SJSA1 (cell line): ENCODE results near the gene SCFD2. TPM values are rescaled to one million over a fixed set of nuclear protein-coding genes. Genes with fewer than 3 reads are reported as not detected.

Source experiments
- DNase-seq, 2 experiments: peaks; one replicate each; pipeline ENCODE4 v3.0.0-alpha.2; 2015 to 2020; ENCODE audit warnings: low spot score in 2 of 2, low read depth in 1 of 2
- H3K27ac ChIP-seq: fragments of 250-450 bp; sonication (Bioruptor Pico); 2 replicates; pipeline ENCODE4 v1.5.1; 2020; ENCODE audit warnings: mild to moderate bottlenecking, moderate library complexity
- H3K27me3 ChIP-seq: fragments of 250-450 bp; sonication (Bioruptor Pico); replicated peaks from 2 replicates; pipeline ENCODE4 v1.5.1; 2020; ENCODE audit warnings: mild to moderate bottlenecking, moderate library complexity
- H3K36me3 ChIP-seq: fragments of 250-450 bp; sonication (Bioruptor Pico); 2 replicates; pipeline ENCODE4 v1.5.1; 2020; ENCODE audit warnings: mild to moderate bottlenecking
- H3K4me1 ChIP-seq: fragments of 250-450 bp; sonication (Bioruptor Pico); replicated peaks from 2 replicates; pipeline ENCODE4 v1.6.1; 2021; ENCODE audit warnings: mild to moderate bottlenecking
- H3K4me3 ChIP-seq: fragments of 250-450 bp; sonication (Bioruptor Pico); 2 replicates; pipeline ENCODE4 v1.5.1; 2020; ENCODE audit warnings: mild to moderate bottlenecking
- H3K9me3 ChIP-seq: fragments of 250-450 bp; sonication (Bioruptor Pico); replicated peaks from 2 replicates; pipeline ENCODE4 v1.5.1; 2020; ENCODE audit warnings: mild to moderate bottlenecking
- total RNA-seq: library from RNA; depleted of rRNA; stranded (reverse); fragments of >200 nt; shearing (Covaris generic); gene quantifications from 2 replicates; pipeline ENCODE4 v1.2.3, GENCODE V29; 2014

Gene SCFD2
- total RNA-seq, 1 experiment from 2014 or later: 18.5 TPM

- Histone ChIP-seq H3K9me3 (no peaks in the 10 kb centered on the region), H3K4me3 (no peak overlapping the region), H3K4me1 (peaks cover 10% of the 10 kb centered on the region; the same call in 1 of the 2 replicates), H3K36me3 (0 out of 2 replicates have a peak, but pooled peaks cover 2% of the 10 kb centered on the region), H3K27me3 (no peaks in the 10 kb centered on the region; the same call in 1 of the 2 replicates), H3K27ac (no peak overlapping the region)
- DNase-seq: no peak
Observed at GRCh38 chr4:52868133-52868532, 497.7 kb downstream of the SCFD2 start.

GRCh38 chr4:52867163-52867562 lies 498.7 kb downstream of the SCFD2 start:
- DNase-seq: no peak
- Histone ChIP-seq H3K36me3 (0 out of 2 replicates have a peak, but pooled peaks cover 2% of the 10 kb centered on the region), H3K9me3 (0 out of 2 replicates have a peak, but pooled peaks cover 3% of the 10 kb centered on the region), H3K27ac (no peak overlapping the region), H3K4me1 (peaks cover 17% of the 10 kb centered on the region), H3K4me3 (no peak overlapping the region), H3K27me3 (peaks cover 7% of the 10 kb centered on the region; the same call in 1 of the 2 replicates)

- Histone ChIP-seq H3K9me3 (0 out of 2 replicates have a peak, but pooled peaks cover 3% of the 10 kb centered on the region), H3K27me3 (peaks cover 7% of the 10 kb centered on the region; the same call in 1 of the 2 replicates), H3K4me1 (peaks cover 19% of the 10 kb centered on the region), H3K4me3 (no peak overlapping the region), H3K27ac (no peak overlapping the region), H3K36me3 (0 out of 2 replicates have a peak, but pooled peaks cover 2% of the 10 kb centered on the region)
- no peak for DNase-seq
Observed at GRCh38 chr4:52866734-52867133, 499.1 kb downstream of the SCFD2 start.

GRCh38 chr4:52865300-52865699 lies 500.6 kb downstream of the SCFD2 start:
- Histone ChIP-seq H3K4me1 (peaks cover 22% of the 10 kb centered on the region), H3K9me3 (0 out of 2 replicates have a peak, but pooled peaks cover 3% of the 10 kb centered on the region), H3K36me3 (no peaks in the 10 kb centered on the region), H3K27me3 (peaks cover 7% of the 10 kb centered on the region; the same call in 1 of the 2 replicates), H3K27ac (no peak overlapping the region), H3K4me3 (no peak overlapping the region)
- DNase-seq: no peak

- Histone ChIP-seq H3K27ac (no peak overlapping the region), H3K27me3 (peaks cover 7% of the 10 kb centered on the region; the same call in 1 of the 2 replicates), H3K4me3 (no peak overlapping the region), H3K9me3 (0 out of 2 replicates have a peak, but pooled peaks cover 3% of the 10 kb centered on the region), H3K4me1 (peaks cover 22% of the 10 kb centered on the region), H3K36me3 (no peaks in the 10 kb centered on the region)
- DNase-seq: peak in 1 of 2 experiments; percentile 7
Observed at GRCh38 chr4:52864793-52865192, 501.1 kb downstream of the SCFD2 start.

GRCh38 chr4:52863324-52863723 lies 502.5 kb downstream of the SCFD2 start:
- Histone ChIP-seq H3K27me3 (peaks cover 7% of the 10 kb centered on the region; the same call in 1 of the 2 replicates), H3K4me3 (no peak overlapping the region), H3K36me3 (no peaks in the 10 kb centered on the region), H3K9me3 (peaks cover 3% of the 10 kb centered on the region; the same call in 1 of the 2 replicates), H3K4me1 (peaks cover 22% of the 10 kb centered on the region), H3K27ac (no peak overlapping the region)
- DNase-seq: no peak

GRCh38 chr4:52862639-52863161 lies 503.2 kb downstream of the SCFD2 start:
- Histone ChIP-seq H3K27ac (no peak overlapping the region), H3K36me3 (no peaks in the 10 kb centered on the region), H3K4me1 (peaks cover 22% of the 10 kb centered on the region), H3K9me3 (peaks cover 3% of the 10 kb centered on the region; the same call in 1 of the 2 replicates), H3K27me3 (peaks cover 7% of the 10 kb centered on the region; the same call in 1 of the 2 replicates), H3K4me3 (peak overlapping the region; percentile 51)
- no peak for DNase-seq

GRCh38 chr4:52861879-52862616 lies 503.8 kb downstream of the SCFD2 start, which contains the start of gene RASL11B:
Gene RASL11B (plus strand): TSS chr4:52862317. CDS start chr4:52862508, 191 bp downstream.
- DNase-seq: peak; percentile 74 to 79
- peaks cover 22% of the 10 kb centered on the region for H3K4me1 ChIP-seq
- H3K9me3 ChIP-seq: peaks cover 3% of the 10 kb centered on the region; the same call in 1 of the 2 replicates
- no peaks in the 10 kb centered on the region for H3K36me3 ChIP-seq
- peaks cover 7% of the 10 kb centered on the region; the same call in 1 of the 2 replicates for H3K27me3 ChIP-seq
- H3K4me3 ChIP-seq: peak within 1 kb of the TSS; percentile 51
- H3K27ac ChIP-seq: no peak within 1 kb of the TSS

- H3K36me3 ChIP-seq: no peaks in the 10 kb centered on the region
- peaks cover 7% of the 10 kb centered on the region; the same call in 1 of the 2 replicates for H3K27me3 ChIP-seq
- H3K4me1 ChIP-seq: peaks cover 22% of the 10 kb centered on the region
- H3K9me3 ChIP-seq: peaks cover 3% of the 10 kb centered on the region; the same call in 1 of the 2 replicates
- DNase-seq: no peak
- H3K4me3 ChIP-seq: peak overlapping the region; percentile 51
- H3K27ac ChIP-seq: no peak overlapping the region
Observed at GRCh38 chr4:52861171-52861823, 504.6 kb downstream of the SCFD2 start.

- Histone ChIP-seq H3K4me1 (peaks cover 22% of the 10 kb centered on the region), H3K36me3 (no peaks in the 10 kb centered on the region), H3K27ac (no peak overlapping the region), H3K27me3 (peaks cover 7% of the 10 kb centered on the region; the same call in 1 of the 2 replicates), H3K9me3 (peaks cover 3% of the 10 kb centered on the region; the same call in 1 of the 2 replicates), H3K4me3 (no peak overlapping the region)
- DNase-seq: no peak
Observed at GRCh38 chr4:52860361-52860760, 505.5 kb downstream of the SCFD2 start.

- no peaks in the 10 kb centered on the region for H3K36me3 ChIP-seq
- no peaks in the 10 kb centered on the region for H3K27me3 ChIP-seq
- no peak overlapping the region for H3K4me3 ChIP-seq
- no peaks in the 10 kb centered on the region; the same call in 1 of the 2 replicates for H3K9me3 ChIP-seq
- H3K4me1 ChIP-seq: peaks cover 15% of the 10 kb centered on the region
- DNase-seq: no peak
- H3K27ac ChIP-seq: no peak overlapping the region
Observed at GRCh38 chr4:52856801-52857200, 509.1 kb downstream of the SCFD2 start.

GRCh38 chr4:52853351-52853750 lies 512.5 kb downstream of the SCFD2 start:
- H3K9me3 ChIP-seq: no peaks in the 10 kb centered on the region; the same call in 1 of the 2 replicates
- H3K27ac ChIP-seq: no peak overlapping the region
- peaks cover 11% of the 10 kb centered on the region for H3K4me1 ChIP-seq
- no peaks in the 10 kb centered on the region for H3K36me3 ChIP-seq
- no peak for DNase-seq
- H3K4me3 ChIP-seq: no peak overlapping the region
- H3K27me3 ChIP-seq: no peaks in the 10 kb centered on the region

GRCh38 chr4:52852711-52853110 lies 513.1 kb downstream of the SCFD2 start:
- Histone ChIP-seq H3K36me3 (no peaks in the 10 kb centered on the region), H3K27me3 (no peaks in the 10 kb centered on the region), H3K27ac (no peak overlapping the region), H3K9me3 (no peaks in the 10 kb centered on the region), H3K4me3 (no peak overlapping the region), H3K4me1 (peaks cover 11% of the 10 kb centered on the region)
- no peak for DNase-seq
